GM18511 (cell line): Measurements from ENCODE around the gene IFNG-AS1.

ENCODE experiments used
- ATAC-seq: cut with Tn5 transposase; IDR thresholded peaks from one replicate; pipeline ENCODE4 v1.9.1; 2021; ENCODE audit warnings: mild to moderate bottlenecking, moderate library complexity; ENCODE audit not compliant: unreplicated experiment

Gene IFNG-AS1

DNA sequence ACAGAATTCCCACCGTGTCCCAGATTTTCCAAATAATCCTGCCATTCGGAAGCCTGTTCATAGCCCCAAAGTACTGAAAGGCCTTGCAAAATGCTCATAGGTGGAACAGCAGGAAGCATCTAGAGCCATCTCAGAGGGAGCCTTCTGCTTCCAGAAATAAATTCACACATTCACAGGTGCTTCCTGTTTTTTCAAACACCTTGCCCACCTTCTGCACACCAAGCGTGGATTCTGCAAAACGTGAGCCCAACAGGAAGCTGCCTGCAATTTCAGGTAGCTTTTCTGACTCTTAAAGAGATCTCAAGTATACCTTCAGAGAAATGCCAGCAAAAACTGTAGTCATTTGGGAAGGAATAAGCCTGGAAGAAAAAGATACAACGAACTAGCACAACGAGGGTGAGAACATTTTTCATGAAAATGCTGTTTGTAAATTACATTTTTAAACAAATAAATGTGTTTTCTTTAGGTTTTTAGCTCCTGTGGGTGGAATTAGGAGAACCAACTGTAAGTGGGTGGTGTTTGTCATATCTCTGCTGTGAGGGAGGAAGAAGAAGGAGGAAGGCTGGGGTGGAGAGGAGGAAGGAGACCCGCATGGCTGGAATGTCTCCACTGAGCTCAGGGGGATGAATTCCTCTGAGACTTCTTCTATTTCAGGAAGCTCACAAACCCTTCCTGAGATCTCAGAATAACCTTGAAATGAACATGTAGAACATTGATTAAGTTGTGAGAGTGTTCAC is at the start of gene IFNG-AS1:
Gene IFNG-AS1, plus strand, starts transcription at position 264 of the 737 bp plus-strand sequence.
- ATAC-seq, result peak; percentile 46

DNA sequence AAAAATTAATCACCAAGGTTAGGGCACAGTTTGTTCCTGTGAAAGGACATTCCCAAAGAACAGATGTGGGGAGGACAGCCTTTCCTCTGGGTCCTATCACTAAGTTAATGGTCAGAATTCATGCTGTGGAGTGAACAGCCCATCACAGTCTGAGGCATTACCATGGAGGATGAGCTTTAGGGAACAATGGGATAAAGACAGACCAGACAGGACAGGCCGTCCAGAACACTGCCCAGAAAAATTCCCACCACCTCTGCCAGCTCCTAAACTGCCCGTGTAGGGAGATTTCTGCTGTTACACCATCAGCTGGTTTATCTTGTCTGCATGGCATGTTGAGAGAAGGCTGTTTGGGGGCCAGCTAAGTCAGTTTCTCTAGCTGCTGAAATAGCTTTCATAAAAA is 49.6 kb upstream of the IFNG-AS1 start:
- no peak for ATAC-seq

DNA sequence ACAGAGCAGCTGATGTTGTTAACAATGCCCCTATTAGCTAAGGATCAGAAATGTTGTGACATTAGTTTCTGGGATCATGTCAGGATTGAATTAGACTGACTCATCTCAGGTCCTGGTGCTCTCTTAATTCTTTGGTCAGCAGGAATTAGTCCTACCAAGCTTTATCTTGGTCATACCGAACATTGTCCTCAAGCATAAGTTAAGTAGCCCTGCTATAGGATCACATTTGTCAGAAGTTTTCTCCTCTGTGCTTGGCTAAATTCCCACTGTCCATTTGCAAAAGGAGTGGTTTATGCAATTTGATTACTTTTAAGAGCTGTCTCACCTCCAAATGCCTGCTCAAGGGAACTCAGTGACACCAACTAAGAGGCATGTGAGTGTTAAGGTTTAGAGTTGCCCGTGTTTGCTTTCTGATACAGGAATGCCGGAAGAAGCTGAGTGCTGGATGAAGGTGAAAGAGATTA is 48.4 kb upstream of the IFNG-AS1 start:
- no peak for ATAC-seq

DNA sequence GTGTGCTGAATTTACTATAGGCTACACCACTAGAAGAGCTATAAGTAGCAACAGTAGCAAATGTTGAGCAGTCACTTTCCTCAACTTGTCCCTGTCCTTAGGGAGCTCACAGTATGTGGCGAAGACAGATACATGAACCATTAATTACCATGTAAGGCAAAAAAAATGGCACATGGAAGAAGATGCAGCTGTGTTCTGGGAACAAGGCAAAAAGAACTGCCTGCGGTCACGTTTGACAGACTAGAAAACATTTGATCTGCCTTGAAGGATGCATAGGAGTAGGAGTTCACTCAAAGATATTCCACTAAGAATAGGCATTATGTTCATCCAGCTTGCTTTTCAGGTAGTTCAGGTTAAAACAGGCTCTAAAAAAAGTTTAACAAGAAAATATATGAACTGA is 46.5 kb upstream of the IFNG-AS1 start:
- ATAC-seq, result no peak

DNA sequence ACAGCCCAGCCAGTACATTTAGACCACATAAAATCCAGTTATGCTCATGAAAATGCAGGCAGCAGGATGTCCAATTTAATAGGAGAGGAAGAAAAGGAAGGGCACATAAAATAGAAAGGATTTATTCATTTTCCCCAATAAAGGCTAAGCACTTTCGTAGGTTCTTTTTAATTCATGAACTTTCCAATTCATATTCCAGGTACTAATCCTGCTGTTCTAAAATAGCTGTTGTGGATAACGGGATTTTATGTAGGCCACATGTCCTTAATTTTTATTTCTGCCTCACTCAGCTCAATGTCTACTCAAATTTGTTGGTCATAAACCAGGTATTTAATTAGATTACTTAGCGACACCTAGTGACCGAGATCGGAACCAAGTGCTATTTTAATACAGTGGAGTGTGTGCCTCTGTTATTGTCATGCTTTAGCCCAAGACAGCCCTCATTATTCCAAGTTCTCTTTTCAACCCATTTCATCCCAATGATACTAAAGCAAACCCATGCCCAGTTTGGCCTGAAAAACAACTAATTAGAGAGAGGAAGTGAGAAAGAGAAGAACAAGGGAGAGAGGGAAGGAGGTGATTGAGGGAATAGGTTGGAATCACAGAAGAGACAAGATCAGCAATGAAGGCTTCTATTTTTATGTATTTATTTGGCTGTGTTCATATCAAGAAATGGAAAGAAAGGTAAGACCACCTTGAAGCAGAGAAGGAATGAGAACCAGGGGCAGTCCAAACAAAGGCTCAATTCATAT is 45.9 kb upstream of the IFNG-AS1 start:
- peak; percentile 79 for ATAC-seq

DNA sequence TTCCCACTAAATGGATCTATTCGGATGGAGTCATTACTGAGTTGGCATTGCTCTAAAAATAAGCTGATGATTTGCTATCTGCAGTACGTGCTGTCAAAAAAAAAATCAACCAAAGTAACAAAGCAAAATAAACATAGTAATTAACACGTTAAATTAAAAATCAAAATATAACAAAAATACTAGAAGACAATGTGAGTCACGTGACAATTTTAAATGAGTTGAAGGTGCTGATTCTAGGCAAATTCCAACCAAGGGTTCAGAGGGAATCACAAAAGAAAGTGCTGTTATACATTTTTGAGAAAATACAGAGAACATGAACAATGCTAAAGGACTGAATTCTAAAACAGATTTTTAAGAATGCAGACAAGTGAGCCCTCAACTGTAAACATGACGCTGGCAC is 45.2 kb upstream of the IFNG-AS1 start:
- no peak for ATAC-seq

DNA sequence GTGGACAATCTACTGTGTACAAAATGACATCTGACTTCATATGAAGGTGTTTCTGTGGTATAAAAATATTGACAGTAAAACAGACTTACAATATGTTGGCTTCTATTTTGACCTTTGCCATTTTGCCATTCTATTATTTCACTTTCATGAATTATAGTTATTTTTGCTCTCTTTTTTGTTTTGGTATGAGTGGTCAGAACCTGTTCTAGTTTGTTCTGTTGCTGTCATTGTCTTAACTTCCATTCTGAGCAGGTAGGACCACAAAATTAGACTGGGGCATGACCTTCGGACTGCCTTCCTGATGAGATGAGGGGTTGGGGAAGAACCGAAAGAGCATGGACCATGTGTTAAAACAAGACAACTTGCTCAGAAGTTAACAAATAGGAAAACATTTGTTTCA is 36.5 kb upstream of the IFNG-AS1 start:
- ATAC-seq, result no peak

DNA sequence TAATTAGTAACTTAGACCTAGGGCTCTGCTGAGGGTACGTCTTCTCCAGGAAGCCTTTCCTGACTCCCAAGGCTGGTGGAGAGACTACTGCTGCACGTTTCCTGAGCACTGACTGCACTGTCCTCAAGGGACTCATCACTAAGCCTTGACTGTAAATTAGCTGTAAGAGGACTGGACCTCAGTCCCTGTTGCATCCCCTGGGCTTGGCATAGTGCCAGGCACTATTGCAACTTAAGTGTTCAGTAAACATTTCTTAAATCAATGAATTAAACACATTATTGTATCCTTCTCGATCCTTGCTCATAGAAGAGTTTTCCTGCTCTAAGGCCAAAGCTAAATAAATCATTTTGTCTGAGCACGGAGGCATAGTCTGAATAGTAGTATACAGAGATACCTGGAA is 31.9 kb upstream of the IFNG-AS1 start:
- ATAC-seq, result no peak

DNA sequence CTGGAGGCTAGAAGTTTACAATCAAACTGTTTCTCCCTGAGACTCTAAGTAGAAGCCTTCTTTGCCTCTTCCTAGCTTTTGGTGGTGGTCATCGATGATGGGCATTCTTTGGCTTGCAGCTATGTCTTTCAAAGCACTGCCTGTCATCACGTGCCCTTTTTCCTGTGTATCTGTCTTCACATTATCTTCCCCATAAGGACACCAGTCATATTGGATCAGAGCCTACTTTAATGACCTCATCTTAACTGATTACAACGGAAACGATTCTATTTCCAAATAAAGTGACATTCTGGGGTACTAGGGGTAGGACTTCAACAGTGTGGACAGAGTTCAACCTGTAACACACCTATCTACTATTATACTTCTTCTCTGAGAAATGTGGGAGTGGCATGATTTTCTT is 31.1 kb upstream of the IFNG-AS1 start:
- ATAC-seq, result no peak

DNA sequence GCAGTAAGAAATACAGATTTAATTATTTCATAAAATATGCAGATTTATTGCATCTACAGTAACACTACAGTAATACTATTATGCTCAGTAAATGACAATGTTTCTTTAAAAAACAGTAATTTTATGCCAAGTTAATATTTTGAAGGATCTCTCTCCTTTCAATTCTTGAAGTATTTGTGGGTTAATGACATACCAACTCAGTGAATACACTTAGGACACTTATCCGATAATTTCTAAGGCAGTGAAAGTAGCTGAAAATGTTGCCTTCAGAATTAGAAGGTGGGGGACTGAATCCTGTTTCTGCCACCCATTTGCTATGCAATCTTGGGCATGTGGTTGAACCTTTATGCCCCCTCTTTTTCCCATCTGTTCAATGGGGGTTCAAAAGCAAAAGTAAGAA is 24.8 kb upstream of the IFNG-AS1 start:
- ATAC-seq, result no peak

DNA sequence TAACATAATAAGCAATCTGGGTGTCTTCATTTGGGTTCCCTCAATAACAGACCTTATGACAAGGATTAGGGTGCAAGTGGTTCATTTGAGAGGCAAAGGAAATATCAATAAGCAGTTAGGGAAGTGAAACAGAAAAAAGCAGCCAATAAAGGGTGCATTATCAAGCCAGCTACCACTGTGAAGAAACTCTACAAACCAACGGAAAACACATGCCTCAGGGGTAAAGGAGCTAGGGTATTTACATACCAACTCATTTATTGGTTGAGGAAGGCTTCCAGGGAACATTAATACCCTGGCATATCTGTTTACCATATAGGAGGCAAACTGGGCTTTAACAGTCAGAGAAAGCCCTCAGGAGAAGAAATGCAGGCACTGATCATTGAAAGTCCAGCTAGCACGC is 22.7 kb upstream of the IFNG-AS1 start:
- peak; percentile 72 for ATAC-seq

DNA sequence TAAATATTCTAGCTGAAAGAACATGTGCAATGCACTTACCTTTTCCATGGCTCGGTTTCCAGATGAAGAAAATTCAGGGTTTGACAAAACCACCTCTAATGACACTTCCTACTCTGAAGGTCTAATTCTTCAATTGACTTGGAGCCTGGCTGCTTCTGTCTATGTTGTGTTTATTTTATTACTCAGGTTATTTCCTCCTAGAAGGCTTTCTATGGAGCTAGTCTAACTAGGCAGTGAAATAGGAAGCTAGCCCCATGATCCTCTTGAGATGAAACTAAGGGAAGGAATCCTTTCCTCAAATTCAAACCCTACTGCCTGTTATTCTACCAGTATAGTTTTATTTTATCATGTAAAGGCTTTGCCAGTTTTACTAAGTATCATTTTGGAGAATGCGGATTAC is 20.9 kb upstream of the IFNG-AS1 start:
- ATAC-seq, result no peak

DNA sequence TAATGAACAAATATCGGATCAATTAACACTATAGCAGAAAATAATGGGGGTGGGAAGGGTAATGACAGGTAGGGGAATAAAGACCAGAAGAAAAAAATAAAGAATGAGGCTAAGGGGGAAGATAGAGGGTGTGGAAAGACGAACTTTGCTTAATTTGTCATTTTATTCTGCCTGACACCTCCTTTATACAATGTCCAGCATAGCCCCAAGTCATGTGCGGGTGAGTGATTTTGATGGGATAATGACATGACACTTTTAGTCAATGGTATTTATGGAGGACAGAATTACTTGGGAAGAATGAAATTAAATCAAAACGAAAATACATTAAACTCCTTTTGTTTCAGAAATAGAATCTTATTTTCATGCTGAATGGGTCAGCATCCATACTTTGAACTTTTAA is 20.5 kb upstream of the IFNG-AS1 start:
- ATAC-seq, result no peak

DNA sequence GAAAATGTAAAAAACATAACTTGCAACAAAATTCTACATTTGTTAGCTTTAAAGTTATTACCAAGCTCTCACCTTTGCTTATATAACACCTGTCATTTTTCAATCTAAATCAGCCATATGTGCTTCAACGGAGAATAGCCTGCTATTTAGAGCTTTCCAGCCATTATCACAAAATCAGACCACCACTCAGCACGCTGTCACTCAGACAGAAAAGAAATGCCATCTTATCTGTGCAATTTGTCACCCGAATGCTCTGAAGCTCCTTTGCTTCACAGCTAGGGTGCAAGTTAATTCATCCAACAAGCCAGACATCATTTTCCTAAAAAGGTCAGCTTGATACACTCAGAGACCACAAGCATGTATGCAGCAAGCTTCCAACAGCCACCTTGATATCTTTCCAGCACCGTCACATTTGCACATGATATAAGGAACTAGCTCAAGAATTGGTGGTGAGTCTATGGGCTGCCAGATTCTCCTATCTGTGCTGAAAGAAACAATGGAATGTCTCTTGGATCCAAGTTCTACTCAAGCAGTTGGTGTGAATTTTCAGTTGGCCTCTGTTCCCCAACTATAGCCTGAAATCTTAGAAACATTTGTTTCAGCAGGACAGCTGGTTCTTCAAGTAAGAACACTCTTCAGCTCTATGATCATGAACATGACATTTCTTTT is 20.0 kb upstream of the IFNG-AS1 start:
- ATAC-seq, result no peak

DNA sequence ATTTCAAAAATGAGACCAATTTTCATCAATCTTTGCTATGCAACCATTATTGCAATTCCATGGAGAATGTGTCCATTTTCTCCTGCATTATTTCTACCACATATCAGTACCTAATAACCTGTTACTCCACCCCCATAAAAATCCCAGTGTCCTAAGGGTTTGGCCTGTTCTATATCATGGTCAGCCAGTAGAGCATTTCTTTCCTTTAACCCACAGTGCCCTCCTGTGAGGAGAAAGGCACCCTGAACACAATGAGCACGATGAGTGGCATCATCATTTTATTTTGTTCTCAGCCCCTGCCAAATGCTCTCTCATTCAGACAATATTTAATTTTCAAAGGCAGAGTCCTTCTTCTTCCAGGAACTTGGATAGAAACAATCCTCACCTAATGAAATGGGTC is 11.6 kb upstream of the IFNG-AS1 start:
- no peak for ATAC-seq

DNA sequence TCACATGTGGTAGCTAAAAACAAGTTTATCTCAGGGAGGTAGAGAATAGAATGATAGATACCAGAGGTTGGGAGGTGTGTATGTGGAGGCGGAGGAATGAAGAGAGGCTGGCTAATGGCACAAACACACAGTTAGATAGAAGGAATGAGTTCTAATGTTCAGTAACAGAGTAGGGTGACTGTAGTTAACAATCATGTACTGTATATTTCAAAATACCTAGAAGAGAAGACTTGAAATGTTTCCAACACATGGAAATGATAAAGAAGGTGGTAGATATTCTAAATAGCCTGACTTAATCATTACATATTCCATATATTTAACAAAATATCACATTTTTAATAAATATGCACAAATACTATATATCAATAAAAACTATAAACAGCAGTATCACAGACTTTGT is 8.9 kb upstream of the IFNG-AS1 start:
- no peak for ATAC-seq

DNA sequence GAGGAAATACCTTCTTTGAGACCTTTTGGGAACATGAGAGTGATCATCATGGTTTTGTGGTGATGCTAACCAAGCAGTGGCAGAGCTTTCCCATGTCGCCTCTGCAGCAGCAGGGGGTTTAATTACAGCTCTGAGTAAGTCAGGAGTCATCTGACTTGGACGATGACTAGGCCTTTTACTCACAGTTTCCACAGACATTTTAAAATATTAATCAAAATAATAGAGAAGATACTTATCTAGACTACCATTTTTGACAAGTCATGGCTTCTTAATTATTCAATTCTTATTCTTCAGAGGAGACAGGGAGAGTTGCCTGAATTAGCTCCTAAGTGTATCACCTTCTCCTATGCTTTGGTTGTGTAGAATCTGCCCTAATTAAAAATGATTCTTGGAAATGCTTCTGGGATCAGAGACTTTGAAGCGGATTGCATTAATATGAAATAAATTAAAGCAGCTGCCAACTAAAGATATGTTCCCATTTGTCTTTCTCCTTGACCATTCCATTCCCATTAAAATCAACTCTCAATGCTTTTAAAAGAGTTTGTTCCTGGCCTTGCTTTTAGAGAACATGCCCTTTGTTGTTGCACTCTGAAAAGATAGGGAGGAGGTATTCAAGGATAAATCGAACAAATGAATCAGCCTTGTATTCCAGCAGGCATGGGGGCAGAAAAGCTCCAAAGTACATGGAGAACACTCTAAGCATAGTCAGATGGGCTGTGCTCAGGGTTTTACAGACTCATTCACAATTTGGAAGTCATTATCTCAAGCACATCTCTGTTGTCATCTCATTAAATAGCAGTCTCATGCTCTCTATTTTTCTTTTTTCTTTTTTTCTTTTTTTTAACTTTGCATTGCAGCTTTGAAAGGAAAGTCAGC is 7.7 kb upstream of the IFNG-AS1 start:
- ATAC-seq, result no peak

DNA sequence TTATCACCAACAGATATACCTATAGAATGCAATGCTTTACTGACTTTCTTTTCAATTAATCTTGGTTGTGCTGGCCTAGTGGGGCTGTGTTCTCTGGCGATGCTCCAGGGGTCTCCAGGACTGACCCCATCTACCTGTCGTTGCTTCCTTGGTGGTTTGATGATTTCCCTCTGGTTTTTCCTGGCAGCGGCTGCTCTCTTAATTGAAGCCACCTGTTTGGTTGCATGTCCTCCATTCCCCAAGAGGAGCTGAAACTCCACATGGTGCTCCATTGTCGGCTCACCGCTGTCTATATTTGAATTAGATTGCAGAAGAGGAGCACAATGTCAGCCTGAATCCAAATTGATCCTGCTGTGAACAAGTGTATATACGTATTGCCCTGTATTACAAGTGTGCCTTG is 7.1 kb upstream of the IFNG-AS1 start:
- no peak for ATAC-seq

DNA sequence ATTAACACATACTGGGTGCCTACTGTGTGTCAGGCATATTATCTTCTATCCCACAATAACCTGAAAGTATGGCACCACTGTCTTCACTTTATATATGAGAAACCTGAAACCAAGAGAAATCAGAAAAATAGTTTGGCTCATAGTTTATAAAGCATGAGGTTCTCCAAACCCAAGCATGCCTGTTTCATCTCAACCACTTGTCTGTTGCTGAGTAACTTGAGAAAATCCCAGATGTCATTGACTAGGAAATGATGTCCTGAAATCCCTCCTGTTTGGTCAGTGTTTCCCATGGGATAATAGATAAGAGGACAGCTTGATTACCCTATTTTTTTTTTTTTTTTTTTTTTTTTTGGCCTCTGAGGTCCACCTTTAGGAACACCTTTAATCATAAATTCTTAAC is 2.6 kb upstream of the IFNG-AS1 start:
- no peak for ATAC-seq

DNA sequence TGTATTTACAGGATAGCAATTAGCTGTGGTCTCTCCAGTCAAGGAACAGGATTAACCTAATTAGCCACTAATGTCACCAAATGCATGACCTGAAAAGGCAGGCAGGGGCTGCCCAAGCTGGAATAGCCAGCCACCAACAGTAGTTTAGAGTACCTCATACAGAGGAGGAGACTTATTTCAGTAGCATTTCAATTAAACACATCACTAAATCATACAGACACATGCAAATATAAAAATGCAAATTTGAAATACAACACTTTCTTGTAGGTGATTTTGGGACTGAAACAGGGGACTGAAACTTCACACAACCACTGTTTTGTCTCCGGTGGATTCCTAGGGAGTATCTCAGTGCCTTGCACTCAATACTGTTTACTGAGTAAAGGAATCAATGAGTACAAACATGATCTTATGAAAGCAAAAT is 636 bp upstream of the IFNG-AS1 start:
- ATAC-seq, result peak; percentile 82

DNA sequence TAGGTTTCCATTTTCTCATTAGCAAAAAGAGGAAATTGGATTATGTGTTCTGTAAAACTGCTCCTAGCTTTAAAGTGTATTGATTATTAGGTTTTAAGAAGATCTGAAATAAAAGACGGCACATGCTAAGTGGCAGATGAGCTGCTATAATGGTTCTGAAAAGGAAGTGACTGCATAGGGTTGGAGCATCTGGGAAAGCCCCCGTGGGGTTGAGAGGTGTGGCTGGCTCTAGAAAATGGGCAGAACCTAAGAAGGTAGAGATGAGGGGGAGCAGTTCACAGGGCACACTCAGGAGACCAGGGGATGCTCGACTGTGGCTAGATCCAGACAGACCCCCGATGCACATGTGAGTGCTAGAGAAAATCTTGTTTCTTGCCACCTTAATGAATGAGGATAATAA is 1.9 kb downstream of the IFNG-AS1 start:
- ATAC-seq, result peak; percentile 67
